HEK293 (cell line): ENCODE results near the gene SAE1.
A peak's percentile ranks its signal among the peaks of the same experiment; 100 is the strongest.

ENCODE experiments used
- REST ChIP-seq: fragments of 450-650 bp; formaldehyde crosslinking; IDR thresholded peaks from 2 replicates; pipeline ENCODE4 v1.5.1; 2016; ENCODE audit warnings: missing biosample characterization, missing genetic modification characterization
- SP2 ChIP-seq: fragments of 450-650 bp; formaldehyde crosslinking; IDR thresholded peaks from 2 replicates; pipeline ENCODE4 v1.5.1; 2016; ENCODE audit warnings: missing biosample characterization, missing genetic modification characterization
- ZNF341 ChIP-seq: fragments of 450-650 bp; formaldehyde crosslinking; IDR thresholded peaks from 2 replicates; pipeline ENCODE4; 2016; ENCODE audit warnings: low read depth, missing biosample characterization, missing genetic modification characterization
- ZSCAN18 ChIP-seq: fragments of 450-650 bp; formaldehyde crosslinking; IDR thresholded peaks from 2 replicates; pipeline ENCODE4 v1.5.1; 2016; ENCODE audit warnings: missing biosample characterization, missing genetic modification characterization

- TF ChIP-seq REST (tag by site-specific recombination) (no peak), ZSCAN18 (tag by site-specific recombination) (no peak), ZNF341 (tag by site-specific recombination) (peak; percentile 91), SP2 (peak; percentile 73)
These were observed 96.9 kb downstream of the SAE1 start for GRCh38 chr19:47227352-47228167.
